G401.6 (cell line): ENCODE data around the gene NDUFS8.
A peak's percentile ranks its signal among the peaks of the same experiment; 100 is the strongest.

Experiments used
- FAIRE-seq: peaks from 2 replicates; lab custom pipeline; 2012; peaks lifted over from hg19 to GRCh38; lab: Jason Lieb, UNC

The NDUFS8 gene

DNA sequence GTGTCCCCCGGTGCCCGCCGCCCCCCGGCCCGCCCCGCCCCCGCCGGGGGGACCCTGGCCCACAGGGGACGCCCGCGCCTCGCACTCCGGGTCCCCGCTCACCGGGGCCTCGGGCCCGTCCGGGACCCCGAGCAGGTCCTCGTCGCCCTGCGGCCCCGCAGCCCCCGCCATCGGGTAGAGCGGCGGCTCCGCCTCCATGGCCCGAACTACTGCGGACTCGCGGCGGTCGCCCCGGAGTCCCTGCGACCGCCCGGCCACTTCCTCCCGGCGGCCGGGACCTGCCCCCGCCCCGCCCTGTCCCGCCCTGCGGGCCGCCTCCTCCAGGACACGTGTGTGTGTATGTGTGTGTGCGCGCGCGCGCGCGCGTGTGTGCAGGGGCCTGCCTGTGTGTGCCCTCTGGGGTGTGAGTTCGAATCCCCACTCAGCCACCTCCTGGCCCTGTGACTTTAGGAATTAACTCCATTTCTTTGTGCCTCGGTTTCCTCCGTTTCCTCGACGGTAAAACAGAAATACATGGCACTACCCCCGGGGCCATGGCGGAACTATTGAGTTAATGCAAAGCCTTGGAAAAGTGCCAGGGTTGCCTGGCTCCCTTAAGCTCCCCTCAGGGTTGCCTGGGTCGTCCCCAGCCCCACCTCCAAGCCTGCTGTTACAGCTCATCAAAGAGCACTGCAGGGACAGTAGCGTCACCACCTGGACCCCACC is 26.5 kb upstream of the NDUFS8 start, which contains the start of gene UNC93B1:
TSS of gene UNC93B1 (minus strand) at position 252 of the 705 bp plus-strand sequence. CDS start at position 198, 54 bp downstream.
- no peak for FAIRE-seq

DNA sequence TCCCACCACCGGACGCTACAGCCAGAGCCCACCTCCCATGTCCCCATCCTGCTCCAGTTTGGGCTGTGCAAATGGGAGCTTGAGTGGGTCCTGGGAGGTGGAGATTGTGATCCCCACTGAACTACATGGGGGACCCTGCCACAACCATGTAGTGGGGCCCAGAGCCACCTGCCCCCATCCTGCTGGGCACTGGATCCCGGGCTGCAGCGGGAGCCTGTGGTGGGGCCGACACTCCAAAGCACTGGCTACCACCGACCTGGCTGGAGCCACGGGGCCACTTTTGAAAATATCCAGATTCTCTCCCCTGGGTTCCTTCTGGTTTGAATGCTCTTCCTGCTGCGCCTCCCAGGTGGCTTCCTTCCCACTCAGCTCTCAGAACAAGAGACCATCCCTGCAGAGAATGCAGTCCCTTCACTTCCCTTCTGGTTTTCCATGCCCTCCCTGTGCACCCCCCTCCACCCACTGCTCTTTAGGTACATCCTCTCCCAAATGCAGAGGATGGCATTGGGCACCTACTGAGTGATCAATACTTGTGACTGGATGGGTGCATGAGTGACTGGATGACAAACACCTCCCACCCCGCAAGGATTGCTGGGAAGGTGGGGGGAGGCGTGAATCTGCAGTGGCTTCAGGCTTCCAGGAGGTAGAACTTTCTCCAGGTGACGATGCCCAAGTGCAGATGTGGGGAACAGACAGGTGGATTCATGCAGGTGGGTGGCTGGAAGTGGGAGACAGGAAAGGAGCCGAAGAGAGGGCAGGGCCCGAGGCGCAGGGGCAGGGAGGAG is 25.7 kb upstream of the NDUFS8 start:
- FAIRE-seq, result no peak

DNA sequence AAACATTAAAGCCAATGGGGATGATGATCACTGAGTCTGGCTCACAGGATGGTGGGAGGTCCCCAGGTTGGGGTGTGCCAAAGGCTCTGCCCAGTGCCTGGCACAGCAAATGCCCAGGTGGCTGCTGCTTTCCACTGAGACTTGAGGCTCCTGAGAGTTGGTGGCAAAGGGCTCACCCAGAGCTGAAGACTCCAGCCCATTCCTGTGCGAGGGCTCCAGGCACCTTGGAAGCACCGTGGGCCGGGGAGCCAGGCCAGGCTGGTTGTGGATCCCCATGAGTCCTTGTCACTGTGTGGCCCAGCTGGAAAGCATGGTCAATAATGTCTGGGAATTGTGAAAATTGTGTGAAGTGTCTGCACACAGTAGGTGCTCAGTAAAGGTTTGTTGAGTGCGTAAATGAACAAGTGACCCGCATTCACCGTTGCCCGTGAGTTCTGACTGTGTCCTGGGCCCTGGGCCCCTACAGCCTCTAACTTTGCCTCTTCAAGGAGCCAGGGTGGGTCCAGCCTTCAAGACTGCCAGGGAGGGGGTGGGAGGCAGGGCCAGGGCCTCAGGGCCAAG is 23.8 kb upstream of the NDUFS8 start:
- no peak for FAIRE-seq

DNA sequence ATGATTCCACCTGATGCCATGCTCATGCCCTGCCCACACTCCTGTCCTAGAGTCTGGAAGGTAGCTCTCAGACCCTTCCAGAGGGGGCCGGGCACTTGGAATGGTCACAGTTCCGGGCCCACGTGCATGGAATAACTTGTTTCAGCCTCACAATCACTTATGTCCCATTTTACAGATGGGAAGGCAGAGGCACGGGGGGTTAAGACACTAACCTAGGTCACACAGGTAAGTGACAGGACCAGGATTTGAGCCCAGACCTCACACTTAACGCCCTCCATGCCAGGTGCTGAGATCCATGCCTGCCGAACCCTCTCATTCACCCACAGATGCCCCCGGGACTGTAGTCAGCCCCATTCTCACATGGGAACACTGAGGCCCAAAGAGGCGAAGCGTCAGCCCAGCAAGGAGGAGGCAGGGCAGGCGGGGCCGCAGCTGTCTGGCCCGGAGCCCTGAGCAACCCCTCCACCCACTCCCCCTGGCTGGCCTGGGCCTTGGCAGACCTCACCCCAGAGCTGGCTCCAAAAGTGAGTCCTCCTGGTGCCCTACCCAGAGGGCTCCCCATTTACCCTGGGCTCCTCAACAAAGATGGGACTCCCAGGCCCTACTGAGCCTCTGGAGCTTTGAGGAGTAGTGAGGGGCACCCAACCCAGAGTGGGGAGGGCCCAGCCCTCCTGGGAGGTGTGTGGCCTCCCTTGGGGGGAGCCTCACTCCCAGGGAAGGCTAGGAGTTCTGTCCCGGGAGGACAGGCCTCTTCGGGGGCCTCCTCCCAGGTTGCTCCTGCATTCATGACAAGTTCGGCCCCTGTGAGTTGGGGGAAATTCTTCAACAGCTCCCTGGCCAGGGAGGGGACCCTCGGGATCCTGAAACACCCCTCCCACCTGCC is 22.7 kb upstream of the NDUFS8 start:
- FAIRE-seq, result no peak

DNA sequence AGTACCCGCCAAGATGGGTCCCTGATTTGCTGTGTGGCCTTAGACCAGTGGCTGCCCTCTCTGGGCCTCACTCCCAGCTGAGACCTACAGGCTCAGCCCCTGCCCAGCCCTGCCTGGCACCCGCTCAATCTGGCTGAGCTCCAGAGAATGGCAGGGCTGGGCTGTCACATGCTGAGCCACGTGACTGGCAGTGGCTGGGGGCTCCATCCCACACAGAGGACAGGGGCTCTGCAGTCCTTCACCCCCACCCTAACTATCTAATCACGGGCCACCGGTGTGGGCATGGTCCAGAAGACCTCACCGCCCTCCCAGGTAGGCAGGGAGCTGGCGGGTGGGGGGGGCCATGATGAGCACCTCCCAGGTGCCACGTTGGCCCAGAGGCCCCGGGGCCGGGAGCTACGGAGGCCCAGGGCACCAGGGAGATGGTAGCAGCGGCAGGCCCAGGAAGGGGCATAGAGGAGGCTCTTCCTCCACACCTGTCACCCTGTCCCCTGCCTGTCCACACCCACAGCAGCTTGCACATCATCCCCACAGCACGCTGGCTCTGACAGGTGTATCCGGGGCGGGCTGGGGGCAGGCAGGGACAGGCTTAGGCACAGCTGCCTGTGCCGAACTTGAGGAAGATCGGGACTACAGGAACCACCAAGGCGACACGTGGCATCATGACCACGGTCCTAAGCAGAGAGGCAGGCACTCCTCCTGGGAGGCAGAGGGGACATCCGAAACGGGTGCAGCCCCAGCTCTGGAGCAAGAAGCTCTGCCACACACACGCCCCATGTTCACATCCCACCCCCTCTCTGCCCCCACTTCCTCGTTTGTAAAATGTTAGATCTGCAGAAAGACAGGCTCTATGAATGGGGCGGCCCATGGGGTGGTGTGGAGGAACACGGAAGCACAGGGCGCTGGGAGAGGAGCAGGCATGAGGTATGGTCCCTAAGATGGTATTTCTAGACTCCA is 21.8 kb upstream of the NDUFS8 start:
- no peak for FAIRE-seq

DNA sequence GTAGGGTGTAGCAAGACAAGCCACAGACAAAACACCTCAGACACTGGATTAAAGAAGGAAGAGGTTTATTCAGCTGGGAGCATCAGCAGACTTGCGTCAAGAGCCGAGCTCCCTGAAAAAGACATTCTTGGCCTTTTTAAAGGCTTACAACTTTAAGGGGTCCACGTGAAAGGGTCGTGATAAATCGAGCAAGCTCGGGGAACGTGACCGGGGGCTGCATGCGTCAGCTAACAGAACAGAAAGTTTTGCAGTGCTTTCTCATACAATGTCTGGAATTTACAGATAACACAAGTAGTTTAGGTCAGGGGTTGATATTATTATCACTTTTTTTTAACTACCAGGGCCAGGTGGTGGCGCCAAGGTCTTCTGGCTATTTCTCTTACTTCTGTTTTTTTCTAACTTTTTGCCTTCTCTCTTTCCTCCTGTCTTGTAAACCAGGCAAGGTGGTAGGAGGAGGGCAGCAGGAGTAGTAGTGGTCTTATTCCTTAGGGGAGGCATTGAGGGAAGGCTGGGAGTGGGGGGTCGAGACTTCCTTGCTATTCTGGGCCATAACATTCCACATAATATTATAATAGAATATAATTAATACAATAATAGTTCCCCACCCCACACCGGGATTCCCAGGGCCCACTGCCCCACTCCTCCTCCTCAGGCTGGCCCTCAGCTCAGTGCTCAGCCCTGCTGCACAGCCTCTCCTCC is 20.9 kb upstream of the NDUFS8 start:
- peak; percentile 54 for FAIRE-seq

DNA sequence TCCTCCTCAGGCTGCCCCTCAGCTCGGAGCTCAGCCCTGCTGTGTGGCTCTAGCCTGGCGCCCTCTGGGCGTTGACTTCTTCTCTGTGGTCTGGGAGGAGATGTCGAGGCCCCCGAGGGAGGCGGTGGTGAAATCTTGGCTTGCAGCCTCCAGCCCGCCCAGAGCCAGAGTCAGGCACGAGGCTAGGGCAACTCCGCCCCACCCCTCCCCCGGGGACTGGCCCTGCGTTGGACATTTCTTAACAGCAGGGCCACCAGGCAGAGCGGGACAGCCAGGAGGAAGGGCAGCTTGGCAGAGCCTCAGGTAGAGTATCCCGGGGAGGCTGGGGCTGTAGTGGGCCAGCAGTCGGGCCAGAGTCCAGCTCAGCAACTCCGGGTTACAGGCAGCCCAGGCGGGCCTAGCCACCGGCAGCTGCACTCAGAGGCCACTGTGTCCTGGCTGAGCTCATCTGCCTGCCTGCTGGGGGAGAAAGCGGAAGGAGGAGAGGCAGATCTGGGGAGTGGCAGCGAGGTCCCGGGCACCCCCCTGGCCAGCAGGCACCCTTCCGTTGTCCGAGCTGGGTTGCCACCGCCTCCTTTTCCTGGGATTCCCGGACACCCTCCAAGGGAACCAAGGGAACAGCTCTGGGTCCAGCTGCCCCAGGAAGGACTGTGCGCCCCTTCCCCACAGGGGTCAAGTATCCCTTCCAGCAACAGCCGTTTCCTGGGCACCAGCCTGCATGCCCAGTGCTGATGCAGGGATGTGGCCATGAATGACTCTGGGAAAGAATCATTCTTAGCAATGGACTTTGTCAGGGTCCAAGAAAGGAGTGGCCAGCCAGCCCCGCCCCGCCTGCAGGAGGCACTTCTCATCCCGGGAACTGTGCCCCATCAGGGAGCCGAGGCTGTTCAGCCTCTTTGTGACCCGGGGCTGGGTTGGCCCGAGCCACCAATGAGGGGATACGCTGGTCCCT is 20.1 kb upstream of the NDUFS8 start, which contains the start of gene ALDH3B1:
TSS of gene ALDH3B1 (plus strand) at position 238 of the 952 bp plus-strand sequence. CDS start 4,971 bp downstream, outside the sequence.
- no peak for FAIRE-seq

DNA sequence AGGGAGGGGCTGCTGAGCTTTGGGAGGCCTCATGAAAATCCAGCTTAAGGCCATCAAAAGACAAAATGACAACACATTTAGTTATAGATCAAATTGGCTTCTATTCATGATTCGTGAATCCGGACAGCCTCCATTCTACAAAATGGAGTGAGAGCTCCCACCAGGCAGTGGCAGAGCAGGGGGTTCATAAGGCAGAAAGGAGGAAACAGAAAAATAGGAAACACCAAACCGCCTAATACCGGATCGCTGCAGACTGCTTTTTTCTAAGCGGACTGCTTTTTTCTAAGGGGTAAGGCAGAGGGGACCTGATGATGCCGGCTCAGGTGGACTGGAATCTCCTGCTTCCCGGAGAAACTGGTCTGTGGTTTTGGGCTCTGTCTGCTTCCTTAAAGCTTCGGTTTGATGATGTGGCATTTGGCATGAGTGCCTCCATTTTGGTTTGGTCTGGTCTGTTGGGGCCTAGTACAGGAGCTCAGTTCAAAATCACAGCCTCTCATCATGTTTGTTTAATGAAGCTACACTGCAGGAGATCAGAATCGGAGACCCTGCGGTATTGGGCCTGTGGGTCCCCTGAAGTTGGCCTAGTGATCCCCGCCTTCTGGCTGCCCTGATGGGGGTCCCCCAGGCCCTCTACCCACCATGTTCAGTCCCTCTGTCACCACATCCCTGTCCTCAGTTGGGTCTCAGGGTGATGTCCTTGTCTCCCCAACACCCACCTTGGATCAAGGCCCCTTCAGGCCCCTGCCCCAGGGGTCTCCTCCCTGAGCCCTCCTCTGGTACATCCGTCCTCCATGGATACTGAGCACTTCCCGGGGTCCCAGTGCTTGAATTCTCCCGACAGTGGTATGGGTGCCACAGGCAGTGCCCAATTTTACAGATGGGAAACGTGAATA is 19.2 kb upstream of the NDUFS8 start:
- no peak for FAIRE-seq

DNA sequence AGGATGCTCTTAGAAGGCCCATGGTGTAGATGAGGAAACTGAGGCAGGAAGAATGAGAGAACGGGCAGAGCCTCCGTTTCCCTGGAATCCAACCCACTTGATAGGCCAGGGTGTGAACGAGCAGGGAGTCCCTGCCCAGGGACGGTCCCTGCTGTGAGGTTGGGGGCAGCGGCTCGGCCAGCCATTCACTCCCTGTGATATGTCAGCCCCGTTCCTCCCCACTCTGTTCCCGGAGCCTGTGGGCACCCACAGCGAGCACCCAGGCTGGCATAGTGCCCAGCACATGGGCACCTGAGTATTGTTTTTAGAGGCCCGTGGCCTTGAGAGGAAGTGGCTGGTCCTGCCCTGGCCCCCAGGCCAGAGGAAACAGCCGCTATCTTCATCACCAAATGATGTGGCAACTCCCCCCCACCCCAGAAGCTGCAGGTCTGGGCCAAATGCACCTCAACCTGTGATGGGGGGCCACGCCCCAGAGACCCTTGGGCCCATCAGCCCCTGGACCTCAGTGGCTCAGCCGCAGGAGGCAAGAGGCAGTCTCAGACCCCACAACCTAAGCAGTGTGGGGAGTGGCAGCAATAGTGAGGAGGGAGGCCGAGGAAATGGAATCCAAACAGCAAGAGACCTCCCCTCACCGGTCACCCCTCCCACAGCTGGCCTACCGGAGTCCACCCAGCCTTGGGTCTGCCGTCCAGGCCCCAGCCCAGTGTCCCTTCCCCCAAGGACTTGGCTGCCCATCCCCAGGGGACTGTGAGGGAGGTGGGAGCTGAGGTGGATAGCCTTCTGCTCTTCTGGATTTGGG is 18.2 kb upstream of the NDUFS8 start:
- FAIRE-seq, result no peak

DNA sequence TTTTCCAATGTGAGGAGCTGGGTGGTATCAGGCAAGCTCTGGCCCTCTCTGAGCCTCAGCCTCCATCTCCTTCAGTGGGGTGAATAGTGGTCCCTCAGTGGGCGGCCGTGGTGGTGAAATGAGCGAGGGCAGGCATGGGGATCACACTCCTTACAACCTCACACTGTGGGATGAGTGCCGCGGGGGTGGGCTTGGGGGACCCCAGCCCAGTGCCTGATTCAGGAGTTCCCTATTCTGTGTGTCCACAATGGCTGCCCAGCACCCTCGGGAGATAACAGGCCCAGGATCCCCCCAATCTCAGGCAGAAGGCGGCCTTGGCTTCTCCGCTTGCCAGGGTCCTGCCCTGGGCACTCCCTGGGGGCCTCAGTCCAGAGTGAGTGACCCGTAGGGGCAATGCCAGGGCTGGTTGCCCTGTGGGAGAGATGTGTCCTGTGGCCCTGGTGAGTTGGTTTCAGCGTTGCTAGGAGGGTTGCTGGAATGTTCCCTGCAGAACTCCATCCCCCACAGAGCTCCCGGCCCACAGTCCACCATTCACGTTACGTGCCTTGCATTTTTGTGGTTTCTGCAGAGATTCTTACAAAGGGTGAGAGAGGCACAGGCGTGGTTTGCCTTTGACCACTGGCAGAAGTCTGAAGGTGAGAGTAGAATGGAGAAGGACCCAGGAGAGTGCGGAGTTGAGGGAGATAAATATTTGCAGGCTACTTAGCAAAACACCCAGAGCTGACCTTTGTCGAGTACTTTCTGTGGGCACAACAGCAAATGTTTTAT is 17.5 kb upstream of the NDUFS8 start:
- FAIRE-seq, result no peak

DNA sequence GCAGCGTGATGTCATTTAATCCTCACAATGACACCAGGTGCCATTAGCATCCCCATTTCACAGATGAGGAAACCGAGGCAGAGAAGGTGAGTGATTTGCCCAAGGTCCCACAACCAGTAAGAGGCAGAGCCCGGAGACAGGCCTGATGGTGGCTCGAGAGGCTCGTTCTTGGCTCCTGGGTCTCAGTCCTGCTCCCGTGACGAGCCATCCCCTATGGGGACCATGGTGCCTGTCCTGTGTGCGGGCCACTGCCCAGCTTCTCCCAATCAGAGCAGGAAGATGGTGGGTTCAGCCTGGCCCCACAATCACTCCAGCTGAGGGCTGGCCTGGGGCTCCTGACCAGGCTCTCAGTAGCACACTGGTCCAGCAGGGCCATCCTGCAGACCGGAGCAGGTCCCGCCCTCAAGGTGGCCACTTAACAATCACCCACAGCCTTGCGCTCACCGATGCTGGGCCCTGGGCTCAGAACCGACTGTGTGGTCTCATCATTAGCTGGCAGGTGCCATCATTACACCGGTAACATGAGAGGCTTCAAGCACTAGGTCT is 16.8 kb upstream of the NDUFS8 start:
- no peak for FAIRE-seq

DNA sequence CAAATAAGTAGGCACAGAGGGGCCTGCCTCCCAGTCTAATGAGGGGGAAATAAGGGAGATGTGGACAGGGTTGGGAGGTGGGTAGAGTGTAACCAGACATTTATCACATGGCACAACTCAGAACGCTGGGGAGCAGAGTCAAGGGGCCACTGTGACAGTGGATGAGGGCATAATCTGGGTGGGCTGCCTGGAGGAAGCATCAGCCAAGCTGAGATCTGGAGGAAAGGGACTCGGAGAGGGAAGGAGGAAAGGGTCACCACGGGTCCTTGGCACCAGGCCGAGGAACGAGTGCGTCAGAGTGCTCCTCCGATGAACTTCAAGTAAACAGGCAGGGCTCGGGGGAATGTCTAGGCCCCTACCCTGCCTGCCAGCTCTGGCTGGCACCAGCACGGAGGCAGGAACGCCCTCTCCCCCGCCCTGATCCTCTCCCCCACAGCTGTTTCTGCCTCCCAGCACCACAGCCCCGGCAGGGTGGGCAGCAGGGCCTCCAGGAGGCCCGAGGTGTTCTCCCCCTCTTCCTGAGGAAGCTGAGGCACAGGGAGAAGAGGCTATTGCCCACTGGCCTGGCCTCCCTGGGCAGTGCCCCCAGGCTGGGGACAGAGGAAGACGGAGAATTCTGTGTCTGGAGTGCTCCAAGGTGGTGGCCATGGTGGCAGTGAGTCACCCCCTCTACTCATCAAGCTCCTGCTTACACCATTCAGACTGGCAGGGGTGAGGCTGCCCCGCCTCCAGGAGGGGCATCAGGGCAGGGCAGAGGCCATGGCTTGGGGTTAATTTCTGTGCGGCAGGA is 16.1 kb upstream of the NDUFS8 start:
- FAIRE-seq, result no peak

DNA sequence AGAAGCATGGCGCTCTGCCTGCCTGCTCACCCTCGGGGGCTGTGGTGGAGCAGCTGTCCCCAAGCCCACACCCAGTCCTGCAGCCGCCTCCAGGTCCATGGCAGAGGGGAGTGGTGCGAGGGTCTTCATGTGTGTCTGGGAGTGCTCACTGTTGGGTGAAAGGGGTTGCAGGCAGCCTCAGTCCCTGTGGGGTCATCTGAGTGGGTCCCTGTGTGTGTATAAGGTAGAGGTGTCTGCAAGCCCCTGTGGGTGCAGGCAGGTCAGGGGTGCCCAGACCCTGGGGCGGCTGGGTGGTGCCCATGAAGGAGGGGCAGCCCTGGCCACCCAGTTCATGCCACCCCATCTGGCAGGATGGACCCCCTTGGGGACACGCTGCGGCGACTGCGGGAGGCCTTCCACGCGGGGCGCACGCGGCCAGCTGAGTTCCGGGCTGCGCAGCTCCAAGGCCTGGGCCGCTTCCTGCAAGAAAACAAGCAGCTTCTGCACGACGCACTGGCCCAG is 15.5 kb upstream of the NDUFS8 start:
- no peak for FAIRE-seq

DNA sequence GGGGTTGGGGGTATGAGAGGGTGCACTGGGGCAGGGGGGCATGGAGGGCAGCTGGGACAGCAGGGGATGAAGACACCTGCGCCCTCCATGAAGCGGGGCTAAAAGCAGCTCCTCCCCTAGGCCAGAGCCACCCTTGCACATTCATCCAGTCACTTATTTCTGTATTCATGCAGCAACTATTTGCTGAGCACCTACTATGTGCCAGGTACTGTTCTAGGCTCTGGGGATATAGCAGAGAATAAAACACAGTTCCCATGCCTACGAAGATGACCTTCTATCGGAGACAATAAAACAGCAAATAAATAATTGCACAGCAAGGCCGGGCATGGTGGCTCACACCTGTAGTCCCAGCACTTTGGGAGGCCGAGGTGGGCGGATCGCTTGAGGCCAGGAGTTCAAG is 15.0 kb upstream of the NDUFS8 start:
- no peak for FAIRE-seq
